Measurements from ENCODE around the gene HIP1R.
"Not testable (repeated sequence)": the region's sequence is repeated elsewhere in the genome, so short reads cannot be mapped to it uniquely, and the experiment has no call there.

HIP1R gene

GRCh38 chr12:122875590-122876220 lies 40.4 kb downstream of the HIP1R start:
- Histone ChIP-seq H2AFZ (ENCODE audit: low read depth, low read length) (no peak overlapping the region), H3K4me3 (ENCODE audit: low read depth in 1 of 2, low read length in 2 of 2) (no peak overlapping the region), H3K79me2 (ENCODE audit: insufficient read depth, low read length) (peaks cover 89% of the 10 kb centered on the region), H4K20me1 (ENCODE audit: insufficient read depth, low read length) (peaks cover 66% of the 10 kb centered on the region), H3K9ac (ENCODE audit: low read depth, low read length) (no peak overlapping the region), H3K4me2 (ENCODE audit: insufficient read depth, low read length) (no peak overlapping the region), H3K27me3 (ENCODE audit: insufficient read depth, low read length, poor library complexity) (no peaks in the 10 kb centered on the region), H3K36me3 (ENCODE audit: insufficient read depth, low read length) (peaks cover 6% of the 10 kb centered on the region; the same call in 1 of the 2 replicates), H3K27ac (ENCODE audit: low read length) (no peak overlapping the region), H3K4me1 (ENCODE audit: insufficient read depth, low read length) (no peaks in the 10 kb centered on the region), H3K9me3 (ENCODE audit: insufficient read depth, low read length, severe bottlenecking) (no peaks in the 10 kb centered on the region)
- DNase-seq: no peak
- no peak for ATAC-seq (ENCODE audit: insufficient read depth, low read depth)
- TF ChIP-seq CTCF (IDR thresholded peaks at IDR 0.05; ENCODE audit: borderline replicate concordance, extremely low read depth, low read length, poor library complexity, severe bottlenecking) (no peak), EZH2 (IDR thresholded peaks at IDR 0.05; ENCODE audit: borderline replicate concordance, low read depth, low read length, severe bottlenecking) (no peak)

- not testable (repeated sequence) for H3K4me3 ChIP-seq (ENCODE audit: low read depth in 1 of 2, low read length in 2 of 2); H3K36me3 ChIP-seq (ENCODE audit: insufficient read depth, low read length); DNase-seq; H3K9ac ChIP-seq (ENCODE audit: low read depth, low read length); ATAC-seq (ENCODE audit: insufficient read depth, low read depth); H3K27me3 ChIP-seq (ENCODE audit: insufficient read depth, low read length, poor library complexity); H3K27ac ChIP-seq (ENCODE audit: low read length); H3K4me2 ChIP-seq (ENCODE audit: insufficient read depth, low read length); H2AFZ ChIP-seq (ENCODE audit: low read depth, low read length); H3K4me1 ChIP-seq (ENCODE audit: insufficient read depth, low read length); H3K9me3 ChIP-seq (ENCODE audit: insufficient read depth, low read length, severe bottlenecking)
- peaks cover 68% of the 10 kb centered on the region for H4K20me1 ChIP-seq (ENCODE audit: insufficient read depth, low read length)
- H3K79me2 ChIP-seq (ENCODE audit: insufficient read depth, low read length): peaks cover 92% of the 10 kb centered on the region
Observed at GRCh38 chr12:122876281-122876680, 41.0 kb downstream of the HIP1R start.

GRCh38 chr12:122876731-122877130 lies 41.5 kb downstream of the HIP1R start:
- no peaks in the 10 kb centered on the region for H3K4me1 ChIP-seq (ENCODE audit: insufficient read depth, low read length)
- no peak for TF ChIP-seq EZH2 (IDR thresholded peaks at IDR 0.05; ENCODE audit: borderline replicate concordance, low read depth, low read length, severe bottlenecking)
- no peak for TF ChIP-seq CTCF (IDR thresholded peaks at IDR 0.05; ENCODE audit: borderline replicate concordance, extremely low read depth, low read length, poor library complexity, severe bottlenecking)
- no peak for DNase-seq
- no peaks in the 10 kb centered on the region for H3K36me3 ChIP-seq (ENCODE audit: insufficient read depth, low read length)
- ATAC-seq (ENCODE audit: insufficient read depth, low read depth): no peak
- peaks cover 94% of the 10 kb centered on the region for H3K79me2 ChIP-seq (ENCODE audit: insufficient read depth, low read length)
- no peak overlapping the region for H3K4me3 ChIP-seq (ENCODE audit: low read depth in 1 of 2, low read length in 2 of 2)
- H4K20me1 ChIP-seq (ENCODE audit: insufficient read depth, low read length): peaks cover 68% of the 10 kb centered on the region
- no peaks in the 10 kb centered on the region for H3K27me3 ChIP-seq (ENCODE audit: insufficient read depth, low read length, poor library complexity)
- H3K9me3 ChIP-seq (ENCODE audit: insufficient read depth, low read length, severe bottlenecking): no peaks in the 10 kb centered on the region
- H2AFZ ChIP-seq (ENCODE audit: low read depth, low read length): no peak overlapping the region
- H3K27ac ChIP-seq (ENCODE audit: low read length): no peak overlapping the region
- no peak overlapping the region for H3K4me2 ChIP-seq (ENCODE audit: insufficient read depth, low read length)
- H3K9ac ChIP-seq (ENCODE audit: low read depth, low read length): no peak overlapping the region

GRCh38 chr12:122878780-122879612 lies 43.7 kb downstream of the HIP1R start:
- H2AFZ ChIP-seq (ENCODE audit: low read depth, low read length): no peak overlapping the region
- no peaks in the 10 kb centered on the region for H3K36me3 ChIP-seq (ENCODE audit: insufficient read depth, low read length)
- H3K4me3 ChIP-seq (ENCODE audit: low read depth in 1 of 2, low read length in 2 of 2): no peak overlapping the region
- H3K27me3 ChIP-seq (ENCODE audit: insufficient read depth, low read length, poor library complexity): no peaks in the 10 kb centered on the region
- ATAC-seq (ENCODE audit: insufficient read depth, low read depth) (no peak), DNase-seq (no peak)
- no peak overlapping the region for H3K27ac ChIP-seq (ENCODE audit: low read length)
- peaks cover 91% of the 10 kb centered on the region for H3K79me2 ChIP-seq (ENCODE audit: insufficient read depth, low read length)
- H3K4me2 ChIP-seq (ENCODE audit: insufficient read depth, low read length): no peak overlapping the region
- H3K4me1 ChIP-seq (ENCODE audit: insufficient read depth, low read length): peaks cover 11% of the 10 kb centered on the region
- H3K9ac ChIP-seq (ENCODE audit: low read depth, low read length): no peak overlapping the region
- no peaks in the 10 kb centered on the region for H3K9me3 ChIP-seq (ENCODE audit: insufficient read depth, low read length, severe bottlenecking)
- no peak for TF ChIP-seq EZH2 (IDR thresholded peaks at IDR 0.05; ENCODE audit: borderline replicate concordance, low read depth, low read length, severe bottlenecking)
- no peak for TF ChIP-seq CTCF (IDR thresholded peaks at IDR 0.05; ENCODE audit: borderline replicate concordance, extremely low read depth, low read length, poor library complexity, severe bottlenecking)
- peaks cover 56% of the 10 kb centered on the region for H4K20me1 ChIP-seq (ENCODE audit: insufficient read depth, low read length)

All from DND-41 (cell line).